GM06990 (cell line): ENCODE data around the gene KIF5A.

Experiments
- DNase-seq: peaks from one replicate; pipeline ENCODE4 v3.0.0-alpha.2; 2011; ENCODE audit not compliant: insufficient read length; ENCODE audit errors: extremely low read depth
- H3K27me3 ChIP-seq: replicated peaks from 2 replicates; pipeline ENCODE4 v1.6.0; 2011; ENCODE audit warnings: low read length; ENCODE audit not compliant: control insufficient read depth, insufficient read depth
- H3K36me3 ChIP-seq: 2 replicates; pipeline ENCODE4 v1.5.1; 2011; ENCODE audit warnings: low read length; ENCODE audit not compliant: control insufficient read depth, insufficient read depth
- H3K4me3 ChIP-seq: replicated peaks from 2 replicates; pipeline ENCODE4 v1.5.1; 2011; ENCODE audit warnings: low read depth, mild to moderate bottlenecking, control low read depth, low read length
- TF ChIP-seq, protein P1 (sequence below): IDR thresholded peaks from 2 replicates; pipeline ENCODE4 v1.5.1; 2011; ENCODE audit warnings: low read length, control low read depth, mild to moderate bottlenecking, inconsistent platforms; ENCODE audit not compliant: insufficient read depth, poor library complexity, severe bottlenecking

KIF5A gene

GRCh38 chr12:57580466-57580795 is 30.6 kb downstream of the KIF5A start:
- DNase-seq: no peak
- H3K36me3 ChIP-seq: no peaks in the 10 kb centered on the region

GRCh38 chr12:57581802-57582201 is 32.0 kb downstream of the KIF5A start:
- Histone ChIP-seq H3K36me3 (no peaks in the 10 kb centered on the region), H3K27me3 (no peaks in the 10 kb centered on the region; the same call in 1 of the 2 replicates), H3K4me3 (no peak overlapping the region)
- DNase-seq: no peak
- TF ChIP-seq, protein P1, sequence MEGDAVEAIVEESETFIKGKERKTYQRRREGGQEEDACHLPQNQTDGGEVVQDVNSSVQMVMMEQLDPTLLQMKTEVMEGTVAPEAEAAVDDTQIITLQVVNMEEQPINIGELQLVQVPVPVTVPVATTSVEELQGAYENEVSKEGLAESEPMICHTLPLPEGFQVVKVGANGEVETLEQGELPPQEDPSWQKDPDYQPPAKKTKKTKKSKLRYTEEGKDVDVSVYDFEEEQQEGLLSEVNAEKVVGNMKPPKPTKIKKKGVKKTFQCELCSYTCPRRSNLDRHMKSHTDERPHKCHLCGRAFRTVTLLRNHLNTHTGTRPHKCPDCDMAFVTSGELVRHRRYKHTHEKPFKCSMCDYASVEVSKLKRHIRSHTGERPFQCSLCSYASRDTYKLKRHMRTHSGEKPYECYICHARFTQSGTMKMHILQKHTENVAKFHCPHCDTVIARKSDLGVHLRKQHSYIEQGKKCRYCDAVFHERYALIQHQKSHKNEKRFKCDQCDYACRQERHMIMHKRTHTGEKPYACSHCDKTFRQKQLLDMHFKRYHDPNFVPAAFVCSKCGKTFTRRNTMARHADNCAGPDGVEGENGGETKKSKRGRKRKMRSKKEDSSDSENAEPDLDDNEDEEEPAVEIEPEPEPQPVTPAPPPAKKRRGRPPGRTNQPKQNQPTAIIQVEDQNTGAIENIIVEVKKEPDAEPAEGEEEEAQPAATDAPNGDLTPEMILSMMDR: no peak

More at GRCh38 chr12:57580466-57580795, 30.6 kb downstream of the KIF5A start:
- TF ChIP-seq, protein P1: no peak
- Histone ChIP-seq H3K4me3 (no peak overlapping the region), H3K27me3 (no peaks in the 10 kb centered on the region; the same call in 1 of the 2 replicates)

DNA sequence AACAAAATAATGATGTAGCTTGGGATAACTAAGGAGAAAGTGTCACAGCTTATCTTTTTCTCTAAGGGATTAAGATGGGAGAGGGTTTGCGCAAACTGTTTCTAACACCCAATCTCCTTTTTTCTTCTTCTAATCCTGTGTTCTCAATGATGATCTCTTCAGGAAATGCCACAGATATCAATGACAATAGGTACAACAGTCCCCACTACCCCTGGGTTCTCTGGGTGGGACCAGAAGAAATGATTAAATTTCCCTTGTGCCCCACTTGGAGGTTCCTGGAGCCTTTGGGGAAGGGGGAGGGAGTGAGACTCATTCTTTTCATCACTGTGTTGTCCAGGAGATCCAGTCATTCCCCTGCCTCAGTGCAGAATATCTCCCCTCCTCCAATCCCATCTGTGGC is 32.6 kb downstream of the KIF5A start:
- Histone ChIP-seq H3K36me3 (no peaks in the 10 kb centered on the region), H3K27me3 (no peaks in the 10 kb centered on the region; the same call in 1 of the 2 replicates)
- TF ChIP-seq, protein P1: no peak

DNA sequence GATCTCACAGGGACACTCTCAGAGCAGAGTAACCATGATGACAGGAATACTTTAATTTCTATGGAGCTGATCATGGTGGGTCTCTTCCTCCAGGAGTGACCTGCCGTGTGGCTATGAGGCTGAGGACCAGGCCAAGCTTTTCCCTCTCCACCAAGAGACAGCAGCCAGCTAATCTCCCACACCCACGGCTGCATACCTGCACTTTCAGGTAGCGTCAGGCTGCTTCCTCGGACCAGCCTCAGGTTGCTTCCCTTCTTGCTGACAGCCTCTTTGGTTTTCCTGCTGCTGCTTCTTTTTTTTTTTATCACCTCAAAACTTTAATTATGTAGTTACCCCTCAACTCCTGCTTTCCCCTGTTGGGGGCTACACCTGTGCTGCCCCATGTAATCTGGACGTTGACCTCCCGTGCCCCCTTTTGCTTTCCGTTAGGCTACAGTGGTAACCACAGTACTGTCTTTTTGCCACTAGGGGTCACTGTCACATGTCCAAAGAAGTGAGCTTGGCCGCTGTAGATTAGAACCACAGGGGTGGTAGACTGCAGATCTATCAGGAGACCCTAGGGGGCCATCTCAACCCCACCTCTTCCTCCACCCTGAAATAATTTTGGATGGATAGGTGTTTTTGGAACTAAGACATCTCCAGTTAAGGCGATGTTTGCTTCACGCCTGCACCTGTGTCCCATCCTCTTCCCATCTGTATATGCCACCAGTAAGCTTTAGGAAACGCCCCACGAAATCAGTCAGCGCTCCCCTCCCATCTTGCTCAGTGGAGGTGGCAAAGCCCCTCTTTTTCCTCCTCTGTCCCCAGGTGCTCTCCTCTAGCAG is 33.4 kb downstream of the KIF5A start:
- DNase-seq: peak; percentile 24
- no peak overlapping the region for H3K4me3 ChIP-seq
- no peaks in the 10 kb centered on the region for H3K36me3 ChIP-seq
- TF ChIP-seq, protein P1: peak; percentile 93
- H3K27me3 ChIP-seq: no peaks in the 10 kb centered on the region; the same call in 1 of the 2 replicates

More for the DNA sequence above, 32.6 kb downstream of the KIF5A start:
- no peak overlapping the region for H3K4me3 ChIP-seq
- DNase-seq: no peak

DNA sequence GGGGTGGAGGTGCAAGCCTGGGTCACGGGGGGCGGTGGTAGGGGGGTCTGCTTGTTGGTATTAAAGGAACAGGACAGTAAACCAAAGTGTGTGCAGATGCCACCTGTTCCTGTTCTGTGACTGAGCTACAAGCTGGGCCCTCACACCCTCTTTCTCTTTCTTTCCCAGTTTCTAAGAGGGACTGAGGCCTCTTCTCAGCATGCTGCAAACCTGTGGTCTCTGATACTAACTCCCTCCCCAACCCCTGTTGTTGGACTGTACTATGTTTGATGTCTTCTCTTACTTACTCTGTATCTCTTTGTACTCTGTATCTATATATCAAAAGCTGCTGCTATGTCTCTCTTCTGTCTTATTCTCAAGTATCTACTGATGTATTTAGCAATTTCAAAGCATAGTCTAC is 34.2 kb downstream of the KIF5A start:
- Histone ChIP-seq H3K36me3 (no peaks in the 10 kb centered on the region), H3K27me3 (no peaks in the 10 kb centered on the region; the same call in 1 of the 2 replicates), H3K4me3 (no peak overlapping the region)
- TF ChIP-seq, protein P1: no peak
- no peak for DNase-seq

- DNase-seq: no peak
- TF ChIP-seq, protein P1: no peak
- no peaks in the 10 kb centered on the region; the same call in 1 of the 2 replicates for H3K27me3 ChIP-seq
- no peak overlapping the region for H3K4me3 ChIP-seq
- H3K36me3 ChIP-seq: no peaks in the 10 kb centered on the region
Observed at GRCh38 chr12:57584690-57585089, 34.8 kb downstream of the KIF5A start.
